VCaP (cell line): ENCODE results near the gene CHAF1B.
"Not testable (repeated sequence)": the region's sequence is repeated elsewhere in the genome, so short reads cannot be mapped to it uniquely, and the experiment has no call there.

Source experiments
- H3K27ac ChIP-seq: fragments of 450-650 bp; 2 replicates; pipeline ENCODE4 v1.5.1; 2017
- TF ChIP-seq, protein P1 (sequence below): fragments of 450-650 bp; conservative IDR thresholded peaks from 2 replicates; pipeline ENCODE4 v1.5.1; 2017; ENCODE audit warnings: mild to moderate bottlenecking, moderate library complexity

Gene CHAF1B

GRCh38 chr21:36385233-36386030 lies at the start of gene CHAF1B:
TSS of gene CHAF1B (plus strand) at chr21:36385392. CDS start at chr21:36386137, 745 bp downstream.
- H3K27ac ChIP-seq: peak within 1 kb of the TSS; percentile 84
- TF ChIP-seq, protein P1, sequence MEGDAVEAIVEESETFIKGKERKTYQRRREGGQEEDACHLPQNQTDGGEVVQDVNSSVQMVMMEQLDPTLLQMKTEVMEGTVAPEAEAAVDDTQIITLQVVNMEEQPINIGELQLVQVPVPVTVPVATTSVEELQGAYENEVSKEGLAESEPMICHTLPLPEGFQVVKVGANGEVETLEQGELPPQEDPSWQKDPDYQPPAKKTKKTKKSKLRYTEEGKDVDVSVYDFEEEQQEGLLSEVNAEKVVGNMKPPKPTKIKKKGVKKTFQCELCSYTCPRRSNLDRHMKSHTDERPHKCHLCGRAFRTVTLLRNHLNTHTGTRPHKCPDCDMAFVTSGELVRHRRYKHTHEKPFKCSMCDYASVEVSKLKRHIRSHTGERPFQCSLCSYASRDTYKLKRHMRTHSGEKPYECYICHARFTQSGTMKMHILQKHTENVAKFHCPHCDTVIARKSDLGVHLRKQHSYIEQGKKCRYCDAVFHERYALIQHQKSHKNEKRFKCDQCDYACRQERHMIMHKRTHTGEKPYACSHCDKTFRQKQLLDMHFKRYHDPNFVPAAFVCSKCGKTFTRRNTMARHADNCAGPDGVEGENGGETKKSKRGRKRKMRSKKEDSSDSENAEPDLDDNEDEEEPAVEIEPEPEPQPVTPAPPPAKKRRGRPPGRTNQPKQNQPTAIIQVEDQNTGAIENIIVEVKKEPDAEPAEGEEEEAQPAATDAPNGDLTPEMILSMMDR: no peak

- TF ChIP-seq, protein P1: no peak
- no peak overlapping the region for H3K27ac ChIP-seq
Observed at GRCh38 chr21:36337099-36337509, 48.1 kb upstream of the CHAF1B start.

DNA sequence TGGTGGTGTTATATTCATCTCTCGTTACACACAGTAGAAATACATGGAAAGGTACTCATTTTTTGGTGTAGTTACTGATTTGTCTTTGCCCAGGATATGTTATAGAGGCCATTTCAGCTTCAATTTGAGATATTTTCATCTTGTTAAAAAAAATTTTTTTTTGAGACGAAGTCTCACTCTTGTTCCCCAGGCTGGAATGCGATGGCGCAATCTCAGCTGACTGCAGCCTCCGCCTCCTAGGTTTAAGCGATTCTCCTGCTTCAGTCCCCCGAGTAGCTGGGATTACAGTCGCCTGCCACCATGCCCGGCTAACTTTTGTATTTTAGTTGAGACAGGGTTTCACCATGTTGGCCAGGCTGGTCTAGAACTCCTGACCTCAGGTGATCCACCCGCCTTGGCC lies 46.2 kb upstream of the CHAF1B start:
- H3K27ac ChIP-seq: no peak overlapping the region
- TF ChIP-seq, protein P1: no peak

DNA sequence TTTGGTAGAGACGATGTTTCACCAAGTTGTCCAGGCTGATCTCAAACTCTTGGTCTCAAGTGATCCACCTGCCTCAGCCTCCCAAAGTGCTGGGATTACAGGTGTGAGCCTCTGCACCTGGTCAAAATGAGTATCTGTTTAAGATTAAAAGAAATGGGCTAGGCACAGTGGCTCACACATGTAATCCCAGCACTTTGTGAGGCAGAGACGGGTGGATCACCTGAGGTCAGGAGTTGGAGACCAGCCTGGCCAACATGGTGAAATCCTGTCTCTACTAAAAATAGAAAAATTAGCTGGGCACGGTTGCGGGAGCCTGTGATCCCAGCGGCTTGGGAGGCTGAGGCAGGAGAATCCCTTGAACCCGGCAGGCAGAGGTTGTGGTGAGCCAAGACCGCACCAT lies 42.6 kb upstream of the CHAF1B start:
- not testable (repeated sequence) for H3K27ac ChIP-seq

GRCh38 chr21:36344931-36345330 lies 40.3 kb upstream of the CHAF1B start:
- H3K27ac ChIP-seq: peak overlapping the region; percentile 78
- TF ChIP-seq, protein P1: no peak

DNA sequence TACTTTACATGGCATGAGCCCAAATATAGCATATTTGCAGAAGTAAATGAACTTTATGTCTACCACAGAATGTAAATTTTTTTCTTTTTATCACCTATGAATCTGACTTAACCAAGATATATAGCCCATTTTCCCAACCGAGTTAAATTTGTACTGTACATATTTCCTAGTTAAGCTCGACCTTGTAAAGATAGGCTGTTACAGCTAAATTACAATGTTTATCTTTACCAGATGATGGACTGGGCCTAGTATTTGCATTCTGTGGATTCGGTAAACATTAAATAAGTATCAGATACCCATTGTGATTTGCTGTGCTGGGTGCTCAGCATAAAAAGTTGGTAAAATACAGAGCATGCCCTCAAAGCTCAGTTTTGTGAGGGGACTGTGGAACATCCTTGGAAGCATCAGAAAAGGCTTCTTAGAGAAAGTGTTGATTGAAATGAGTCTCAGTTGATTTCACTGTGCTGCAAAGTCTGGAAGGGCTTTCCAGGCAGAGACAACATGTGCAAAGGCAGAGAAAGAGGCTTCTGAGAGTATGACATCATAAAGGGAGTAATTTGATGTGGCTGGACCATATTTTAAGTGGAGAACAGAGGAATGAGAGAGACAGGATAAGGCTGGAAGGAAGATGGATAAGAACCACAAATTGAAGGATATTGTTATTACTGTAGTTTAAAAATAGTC lies 37.8 kb upstream of the CHAF1B start:
- H3K27ac ChIP-seq: peak overlapping the region; percentile 78
- TF ChIP-seq, protein P1: no peak

DNA sequence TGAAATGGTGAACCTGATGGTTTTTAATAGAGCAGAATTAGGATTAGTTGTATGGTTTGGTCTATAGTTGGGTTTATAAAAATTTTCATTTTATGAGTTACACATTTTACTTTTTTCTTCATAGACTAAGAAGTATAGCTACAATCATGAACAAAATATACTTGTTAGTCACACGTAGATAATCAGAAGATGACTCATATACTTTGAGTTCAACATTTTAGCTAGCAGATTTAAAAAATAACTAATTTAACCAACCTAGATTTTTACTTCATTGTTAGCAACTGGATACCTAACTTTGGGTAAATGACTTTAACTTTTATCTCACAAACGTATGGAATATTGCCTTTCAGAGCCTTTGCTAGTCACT lies 37.2 kb upstream of the CHAF1B start:
- peak overlapping the region; percentile 78 for H3K27ac ChIP-seq
- TF ChIP-seq, protein P1: no peak

- TF ChIP-seq, protein P1: no peak
- H3K27ac ChIP-seq: no peak overlapping the region
Observed at GRCh38 chr21:36349315-36349714, 35.9 kb upstream of the CHAF1B start.
